DND-41 (cell line): ENCODE results near the gene ADARB2.
A peak's percentile ranks its signal among the peaks of the same experiment; 100 is the strongest.

ENCODE experiments used
- ATAC-seq: fragments of 200-7000 bp; cut with Tn5 transposase; 3 replicates; pipeline ENCODE4 v1.9.1; 2021; ENCODE audit warnings: low read depth; ENCODE audit not compliant: insufficient read depth
- DNase-seq: peaks from one replicate; pipeline ENCODE4 v3.0.0-alpha.2; 2020
- H2AFZ ChIP-seq: 2 replicates; pipeline ENCODE4 v1.6.0; 2012; ENCODE audit warnings: low read depth, low read length
- H3K27ac ChIP-seq: 2 replicates; pipeline ENCODE4 v1.5.1; 2012; ENCODE audit warnings: low read length, inconsistent platforms
- H3K27me3 ChIP-seq: fragments of 200-600 bp; sonication (generic); 2 replicates; pipeline ENCODE4 v1.6.0; 2012; ENCODE audit warnings: low read length, mild to moderate bottlenecking, inconsistent platforms; ENCODE audit not compliant: insufficient read depth, poor library complexity
- H3K36me3 ChIP-seq: 2 replicates; pipeline ENCODE4 v1.5.1; 2012; ENCODE audit warnings: low read length, inconsistent platforms; ENCODE audit not compliant: insufficient read depth
- H3K4me1 ChIP-seq: 2 replicates; pipeline ENCODE4 v1.5.1; 2012; ENCODE audit warnings: mild to moderate bottlenecking, low read length; ENCODE audit not compliant: insufficient read depth
- H3K4me2 ChIP-seq: 2 replicates; pipeline ENCODE4 v1.6.0; 2012; ENCODE audit warnings: mild to moderate bottlenecking, moderate library complexity, low read length, inconsistent platforms; ENCODE audit not compliant: insufficient read depth
- H3K4me3 ChIP-seq, 2 experiments: fragments of 200-600 bp in 1 of 2; shearing (Covaris generic) in 1 of 2; 2 replicates each; pipeline ENCODE4 v1.5.1; 2012 to 2016; ENCODE audit warnings: inconsistent platforms in 2 of 2, low read length in 2 of 2, mild to moderate bottlenecking in 2 of 2, low read depth in 1 of 2, moderate library complexity in 1 of 2
- H3K79me2 ChIP-seq: 2 replicates; pipeline ENCODE4 v1.6.0; 2012; ENCODE audit warnings: low read length, inconsistent platforms; ENCODE audit not compliant: insufficient read depth
- H3K9ac ChIP-seq: 2 replicates; pipeline ENCODE4 v1.6.0; 2012; ENCODE audit warnings: low read depth, mild to moderate bottlenecking, inconsistent platforms, low read length, moderate library complexity
- H3K9me3 ChIP-seq: 2 replicates; pipeline ENCODE4 v1.5.1; 2012; ENCODE audit warnings: low read length, moderate library complexity, mild to moderate bottlenecking, inconsistent platforms; ENCODE audit not compliant: insufficient read depth, severe bottlenecking
- H4K20me1 ChIP-seq: 2 replicates; pipeline ENCODE4 v1.6.0; 2012; ENCODE audit warnings: low read length; ENCODE audit not compliant: insufficient read depth
- EZH2 ChIP-seq: IDR thresholded peaks from 3 replicates; pipeline ENCODE4 v1.6.1; 2012; ENCODE audit warnings: borderline replicate concordance, low read depth, mild to moderate bottlenecking, moderate library complexity, low read length, inconsistent platforms; ENCODE audit not compliant: severe bottlenecking
- TF ChIP-seq, protein P1 (sequence below): IDR thresholded peaks from 2 replicates; pipeline ENCODE4 v1.5.1; 2012; ENCODE audit warnings: borderline replicate concordance, low read length, moderate library complexity, mild to moderate bottlenecking; ENCODE audit not compliant: poor library complexity, severe bottlenecking; ENCODE audit errors: extremely low read depth

ADARB2 gene

DNA sequence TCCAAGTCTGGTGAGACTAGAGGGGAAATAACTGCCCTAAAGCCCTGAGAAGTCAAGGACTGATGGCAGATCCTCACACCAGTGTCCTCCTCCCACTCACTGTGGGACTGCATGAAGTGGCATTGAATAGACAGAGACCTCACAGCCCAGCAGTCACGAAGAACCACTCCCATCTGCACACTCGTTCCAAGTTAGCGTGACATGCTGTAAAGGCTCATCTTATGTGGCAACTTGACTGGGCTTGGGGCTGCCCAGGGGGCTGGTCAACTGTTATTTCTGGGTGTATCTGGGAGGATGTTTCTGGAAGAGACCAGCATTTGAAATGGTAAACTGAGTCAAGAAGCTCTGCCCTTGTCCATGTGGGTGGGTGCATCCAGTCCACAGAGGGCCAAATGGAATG lies 104.7 kb downstream of the ADARB2 start:
- peaks cover 7% of the 10 kb centered on the region for H3K4me1 ChIP-seq
- H4K20me1 ChIP-seq: no peaks in the 10 kb centered on the region
- no peaks in the 10 kb centered on the region for H3K36me3 ChIP-seq
- H3K27ac ChIP-seq: no peak overlapping the region
- TF ChIP-seq EZH2: no peak
- TF ChIP-seq, protein P1, sequence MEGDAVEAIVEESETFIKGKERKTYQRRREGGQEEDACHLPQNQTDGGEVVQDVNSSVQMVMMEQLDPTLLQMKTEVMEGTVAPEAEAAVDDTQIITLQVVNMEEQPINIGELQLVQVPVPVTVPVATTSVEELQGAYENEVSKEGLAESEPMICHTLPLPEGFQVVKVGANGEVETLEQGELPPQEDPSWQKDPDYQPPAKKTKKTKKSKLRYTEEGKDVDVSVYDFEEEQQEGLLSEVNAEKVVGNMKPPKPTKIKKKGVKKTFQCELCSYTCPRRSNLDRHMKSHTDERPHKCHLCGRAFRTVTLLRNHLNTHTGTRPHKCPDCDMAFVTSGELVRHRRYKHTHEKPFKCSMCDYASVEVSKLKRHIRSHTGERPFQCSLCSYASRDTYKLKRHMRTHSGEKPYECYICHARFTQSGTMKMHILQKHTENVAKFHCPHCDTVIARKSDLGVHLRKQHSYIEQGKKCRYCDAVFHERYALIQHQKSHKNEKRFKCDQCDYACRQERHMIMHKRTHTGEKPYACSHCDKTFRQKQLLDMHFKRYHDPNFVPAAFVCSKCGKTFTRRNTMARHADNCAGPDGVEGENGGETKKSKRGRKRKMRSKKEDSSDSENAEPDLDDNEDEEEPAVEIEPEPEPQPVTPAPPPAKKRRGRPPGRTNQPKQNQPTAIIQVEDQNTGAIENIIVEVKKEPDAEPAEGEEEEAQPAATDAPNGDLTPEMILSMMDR: no peak
- no peaks in the 10 kb centered on the region for H3K9me3 ChIP-seq
- DNase-seq (no peak), ATAC-seq (no peak)
- H3K4me3 ChIP-seq: no peak overlapping the region
- no peak overlapping the region for H3K4me2 ChIP-seq
- no peak overlapping the region for H3K9ac ChIP-seq
- H3K27me3 ChIP-seq: no peaks in the 10 kb centered on the region
- no peak overlapping the region for H2AFZ ChIP-seq
- no peaks in the 10 kb centered on the region for H3K79me2 ChIP-seq

DNA sequence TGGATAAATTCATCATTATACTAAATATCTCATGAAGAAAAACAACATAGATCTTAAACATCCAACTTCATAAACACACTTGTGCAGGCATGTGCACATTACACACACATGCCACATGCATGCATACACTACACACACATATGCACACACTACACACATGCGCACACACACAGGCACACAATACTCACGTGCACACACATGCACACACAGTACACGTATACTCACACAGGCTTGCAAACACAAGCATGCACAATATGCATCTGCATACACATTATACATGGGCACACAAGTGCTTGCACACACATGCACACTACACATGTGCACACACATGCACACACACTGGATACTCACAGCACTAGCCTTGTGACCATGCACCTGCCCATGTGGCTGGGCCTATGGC lies 105.2 kb downstream of the ADARB2 start:
- Histone ChIP-seq H3K9ac (no peak overlapping the region), H3K27me3 (no peaks in the 10 kb centered on the region), H3K4me2 (no peak overlapping the region), H3K9me3 (no peaks in the 10 kb centered on the region), H3K36me3 (no peaks in the 10 kb centered on the region), H3K4me1 (peaks cover 7% of the 10 kb centered on the region), H3K79me2 (no peaks in the 10 kb centered on the region), H3K27ac (no peak overlapping the region), H4K20me1 (no peaks in the 10 kb centered on the region), H3K4me3 (no peak overlapping the region), H2AFZ (no peak overlapping the region)
- TF ChIP-seq, protein P1: no peak
- TF ChIP-seq EZH2: no peak
- ATAC-seq (no peak), DNase-seq (no peak)

DNA sequence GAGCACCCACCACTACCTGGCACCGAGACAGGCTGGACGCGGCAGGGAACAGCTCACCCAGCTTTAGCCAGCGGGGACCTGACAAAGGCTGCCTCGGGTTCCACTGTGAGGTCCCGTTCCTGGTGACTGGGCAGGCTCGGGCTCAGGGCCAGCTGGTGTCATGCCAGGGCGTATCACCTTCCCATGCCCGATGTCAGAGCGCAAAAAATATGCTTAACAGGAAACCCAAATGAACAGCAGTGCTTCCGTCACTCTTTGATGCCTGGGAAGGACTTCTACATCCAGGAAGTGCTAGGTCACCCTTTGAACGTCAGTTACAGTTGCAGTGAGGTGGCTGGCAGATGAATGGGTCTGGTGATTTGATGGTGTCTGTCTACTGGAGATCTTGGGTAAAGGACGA lies 106.0 kb downstream of the ADARB2 start:
- peak; percentile 88 for ATAC-seq
- peak; percentile 63 for DNase-seq
- Histone ChIP-seq H3K27ac (peak overlapping the region; percentile 20; the same call in 1 of the 2 replicates), H2AFZ (no peak overlapping the region), H3K4me2 (no peak overlapping the region), H4K20me1 (no peaks in the 10 kb centered on the region), H3K27me3 (no peaks in the 10 kb centered on the region), H3K9me3 (no peaks in the 10 kb centered on the region), H3K79me2 (no peaks in the 10 kb centered on the region), H3K4me1 (peaks cover 7% of the 10 kb centered on the region), H3K9ac (no peak overlapping the region), H3K36me3 (no peaks in the 10 kb centered on the region), H3K4me3 (no peak overlapping the region)
- TF ChIP-seq EZH2: no peak
- TF ChIP-seq, protein P1: no peak

DNA sequence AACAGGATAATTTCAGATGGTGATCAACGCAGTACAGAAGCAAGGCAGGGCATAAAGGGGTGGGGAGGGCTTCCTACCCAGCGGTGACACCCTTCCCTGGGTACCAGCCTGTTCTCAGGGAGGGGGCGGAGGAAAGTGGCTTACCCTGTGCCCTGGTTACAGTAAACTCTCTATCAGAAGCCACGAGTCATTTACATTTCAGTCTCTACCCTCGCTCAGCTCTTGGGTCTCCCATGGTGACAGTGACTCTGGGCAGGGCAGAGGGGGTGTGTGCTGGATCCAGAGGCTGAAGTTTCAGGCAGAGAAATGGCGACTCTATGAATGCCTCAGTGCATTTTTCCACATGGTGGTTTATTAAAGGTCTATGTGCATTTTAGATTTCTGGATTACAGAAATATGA lies 107.0 kb downstream of the ADARB2 start:
- Histone ChIP-seq H3K27me3 (no peaks in the 10 kb centered on the region), H3K4me1 (peaks cover 7% of the 10 kb centered on the region), H3K79me2 (no peaks in the 10 kb centered on the region), H3K4me3 (no peak overlapping the region), H3K9ac (no peak overlapping the region), H3K27ac (no peak overlapping the region), H2AFZ (no peak overlapping the region), H3K4me2 (no peak overlapping the region), H3K9me3 (no peaks in the 10 kb centered on the region), H3K36me3 (no peaks in the 10 kb centered on the region), H4K20me1 (no peaks in the 10 kb centered on the region)
- no peak for TF ChIP-seq EZH2
- TF ChIP-seq, protein P1: no peak
- DNase-seq (no peak), ATAC-seq (no peak)
